ENCODE results near the gene GBF1.

- TF ChIP-seq CTCF (optimal IDR thresholded peaks at IDR 0.05 in 1 of 3, IDR thresholded peaks at IDR 0.05 in 1 of 3, conservative IDR thresholded peaks at IDR 0.05 in 1 of 3; ENCODE audit: extremely low read depth in 1 of 3, insufficient read depth in 2 of 3, low read length in 3 of 3) = no peak
- no peak for TF ChIP-seq EZH2 (IDR thresholded peaks at IDR 0.05; ENCODE audit: low read length)
These were observed 10.3 kb upstream of the GBF1 start for GRCh38 chr10:102234888-102235597.
